Measurements from ENCODE around the gene DPYD.

Gene DPYD

DNA sequence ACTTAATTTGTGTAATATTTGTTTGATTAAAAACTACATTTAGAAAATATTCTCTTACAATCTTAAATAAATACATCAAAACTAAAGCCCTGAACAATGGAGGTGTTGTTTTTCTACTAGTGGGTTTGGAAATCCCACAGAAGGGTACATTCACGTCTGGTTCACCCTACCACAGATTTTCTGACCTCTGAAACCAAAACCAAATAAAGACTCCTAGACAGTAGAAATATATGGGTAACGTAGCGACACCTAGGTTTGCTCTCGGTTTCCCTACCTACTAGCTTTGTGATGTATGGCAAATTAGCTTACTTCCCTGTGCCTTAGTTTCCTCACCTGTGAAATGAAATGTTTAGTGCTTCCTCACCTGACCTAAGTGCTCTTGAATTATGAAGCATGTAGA is 312.6 kb downstream of the DPYD start:
- no peak for DNase-seq (ENCODE audit: low read depth)

DNA sequence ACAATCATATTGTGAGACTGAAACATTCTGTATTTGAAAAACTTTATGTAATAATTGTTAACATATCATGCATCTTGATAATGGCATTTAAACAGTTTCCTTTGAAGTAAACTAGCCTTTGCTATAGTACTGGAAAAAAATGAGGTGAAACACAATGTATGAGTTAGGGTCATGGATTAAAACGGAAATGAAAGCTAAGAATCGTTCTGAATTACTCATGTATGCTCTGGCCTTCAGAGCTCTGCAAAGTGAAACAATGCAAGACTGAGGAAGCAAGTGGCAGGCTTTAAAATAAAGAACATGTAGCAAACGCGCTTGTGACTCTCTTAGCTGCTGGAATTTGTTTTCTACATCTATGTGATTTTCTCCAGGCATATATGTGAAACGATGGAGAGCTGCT is 317.1 kb downstream of the DPYD start:
- DNase-seq (ENCODE audit: low read depth): no peak

DNA sequence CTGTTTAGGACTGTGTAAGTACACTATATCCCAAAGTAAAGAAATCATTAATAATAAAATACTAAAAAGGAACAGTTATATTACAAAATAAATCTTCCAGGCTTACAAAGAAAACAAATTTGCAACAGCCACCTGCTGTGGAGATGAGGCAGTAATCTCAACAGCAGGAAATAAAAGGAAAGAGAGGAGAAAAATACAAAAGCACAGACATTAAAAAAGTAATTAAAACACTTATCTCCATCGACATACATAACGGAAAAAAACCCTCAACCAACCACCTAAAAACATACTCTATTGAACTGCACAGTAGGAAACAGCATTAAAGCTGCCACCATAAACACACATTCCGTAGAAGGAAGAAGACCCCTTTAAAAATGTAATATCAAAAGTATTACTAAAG is 317.6 kb downstream of the DPYD start:
- no peak for DNase-seq (ENCODE audit: low read depth)

DNA sequence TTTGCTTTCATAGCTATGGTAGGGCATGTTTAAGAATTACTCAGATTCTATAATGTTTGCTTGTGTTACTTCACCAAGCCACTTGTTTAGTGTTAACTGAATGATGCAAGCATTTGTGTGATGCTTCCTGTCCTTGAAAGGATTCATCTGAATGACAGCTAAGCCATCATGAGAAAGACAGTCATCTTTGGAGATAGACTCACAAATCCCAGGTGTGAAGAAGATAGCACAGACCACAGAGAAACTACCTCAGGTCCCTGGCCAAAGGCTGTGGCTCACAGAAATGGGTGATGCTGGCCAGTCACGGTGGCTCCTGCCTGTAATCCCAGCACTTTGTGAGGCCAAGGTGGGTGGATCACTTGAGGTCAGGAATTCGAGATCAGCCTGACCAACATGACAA is 321.4 kb downstream of the DPYD start:
- no peak for DNase-seq (ENCODE audit: low read depth)

DNA sequence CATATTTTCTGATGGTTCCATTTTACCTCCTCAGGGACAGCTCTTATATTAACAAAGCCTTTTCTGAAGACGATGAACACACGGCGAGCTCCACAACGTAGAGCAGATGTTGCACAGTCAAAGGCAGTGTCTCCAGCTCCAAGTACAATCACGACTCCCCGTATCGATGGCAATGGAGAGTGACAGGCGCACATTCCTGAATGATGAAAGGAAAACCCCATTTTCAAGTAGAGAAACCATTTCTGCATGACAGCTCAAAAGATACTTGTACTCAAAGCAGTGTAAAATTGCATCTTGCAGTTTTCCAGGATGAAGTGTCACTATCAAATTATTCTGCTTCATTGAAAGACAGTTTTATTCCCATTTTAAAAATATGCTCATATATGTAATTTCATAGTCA is 327.6 kb downstream of the DPYD start:
- DNase-seq (ENCODE audit: low read depth): no peak

DNA sequence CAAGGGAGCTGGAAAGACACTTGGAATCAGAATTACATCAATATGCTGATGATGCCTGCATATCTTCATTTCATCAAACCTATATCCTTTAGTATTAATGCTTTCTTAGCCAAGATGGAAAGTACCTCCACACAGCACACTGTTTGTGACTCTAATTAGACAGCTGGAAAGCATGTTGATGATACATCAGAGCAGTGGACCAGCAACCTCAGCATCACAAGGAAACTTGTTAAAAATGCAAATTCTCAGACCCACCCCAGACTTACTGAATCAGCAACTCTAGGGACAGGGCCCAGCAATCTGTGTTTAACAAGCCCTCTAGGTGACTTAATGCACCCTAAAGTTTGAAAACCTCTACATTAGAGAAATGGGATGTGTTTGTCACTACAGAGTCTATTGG is 332.1 kb downstream of the DPYD start:
- DNase-seq (ENCODE audit: low read depth): no peak

DNA sequence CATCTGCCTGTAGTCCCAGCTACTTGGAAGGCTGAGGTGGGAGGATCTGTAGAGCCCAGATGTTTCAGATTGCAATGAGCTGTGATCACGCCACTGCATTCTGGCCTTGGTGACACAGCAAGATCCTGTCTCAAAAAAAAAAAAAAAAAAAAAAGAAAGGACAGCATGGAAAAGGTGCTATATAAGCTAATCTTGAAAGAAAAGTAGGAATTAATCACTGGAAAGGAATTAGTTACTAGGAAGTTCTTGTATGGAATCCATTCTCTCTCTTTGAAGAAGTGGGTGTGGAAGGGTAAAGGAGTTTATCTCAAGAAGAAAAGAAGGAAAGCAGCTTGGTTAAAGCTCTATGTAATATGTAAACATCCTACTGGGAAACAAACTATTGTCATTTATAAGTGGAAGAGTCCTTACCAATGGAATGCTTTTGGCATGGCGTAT is 339.2 kb downstream of the DPYD start:
- DNase-seq (ENCODE audit: low read depth): no peak

DNA sequence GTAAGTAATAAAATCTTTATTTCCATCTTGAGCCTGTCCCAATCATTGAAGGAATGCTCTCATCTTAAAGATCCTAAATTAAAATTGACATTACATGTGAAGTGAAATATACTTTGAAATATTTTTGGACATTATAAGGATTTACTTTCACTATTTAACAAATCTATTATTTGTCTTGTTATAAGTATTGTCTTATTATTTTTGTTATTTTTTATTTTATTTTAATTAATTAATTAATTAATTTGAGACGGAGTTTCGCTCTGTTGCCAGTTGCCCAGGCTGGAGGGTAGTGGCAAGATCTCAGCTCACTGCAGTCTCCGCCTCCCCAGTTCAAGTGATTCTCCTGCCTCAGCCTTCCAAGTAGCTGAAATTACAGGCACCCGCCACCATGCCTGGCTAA is 343.2 kb downstream of the DPYD start:
- DNase-seq (ENCODE audit: low read depth): no peak

DNA sequence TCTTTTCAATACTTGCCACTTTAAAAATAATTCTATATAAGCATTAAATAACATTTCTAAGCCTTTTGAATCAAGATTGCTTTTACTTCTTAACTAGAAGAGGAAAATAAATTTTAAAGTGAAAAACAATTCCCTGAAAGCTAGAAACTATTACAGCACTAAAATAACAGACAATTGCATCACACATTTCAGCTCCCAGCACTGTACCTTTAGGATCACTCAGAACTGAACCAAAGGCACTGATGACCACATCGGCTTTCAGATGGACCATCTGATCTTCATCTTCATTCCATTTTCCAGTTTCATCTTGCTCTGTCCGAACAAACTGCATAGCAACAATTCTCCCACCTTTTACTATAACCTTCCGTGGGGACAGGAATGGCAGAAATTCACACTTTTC is 347.3 kb downstream of the DPYD start:
- DNase-seq (ENCODE audit: low read depth): no peak

DNA sequence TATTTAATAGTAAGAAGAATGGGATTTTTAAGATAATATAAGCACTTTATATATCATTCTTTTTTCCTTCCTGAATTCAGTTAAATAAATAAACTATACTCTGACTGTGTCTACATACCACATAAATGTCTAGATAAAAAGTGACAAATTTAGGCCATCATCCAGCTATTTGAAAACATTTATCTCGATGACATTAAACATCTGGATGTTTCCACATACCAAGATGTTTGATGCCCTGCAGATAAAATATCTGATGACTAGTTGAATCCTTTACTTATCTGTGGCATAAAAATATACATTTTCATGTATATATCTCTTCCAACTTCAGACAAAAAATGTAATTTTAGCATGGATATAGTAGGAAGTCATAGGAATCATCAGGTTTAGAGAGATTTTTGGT is 348.3 kb downstream of the DPYD start:
- DNase-seq (ENCODE audit: low read depth): no peak

DNA sequence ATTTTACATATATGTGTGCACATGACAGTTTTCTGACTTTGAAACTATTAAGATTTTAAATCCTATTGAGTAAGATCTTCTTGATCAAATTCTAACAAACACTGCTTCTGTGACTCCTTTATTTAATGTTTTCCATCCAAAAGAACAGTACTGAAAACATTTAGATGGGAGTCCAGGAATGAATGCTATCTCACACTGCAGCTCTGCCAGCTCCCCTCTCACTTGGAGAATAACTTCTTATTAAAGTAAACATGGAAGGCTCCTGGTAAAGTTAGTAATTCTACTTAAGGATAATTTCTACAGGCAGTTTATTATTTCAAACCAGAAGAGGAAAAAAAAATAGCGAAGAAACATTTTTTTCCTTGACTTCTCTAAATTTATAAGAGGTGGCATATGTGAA is 349.1 kb downstream of the DPYD start:
- DNase-seq (ENCODE audit: low read depth): no peak

DNA sequence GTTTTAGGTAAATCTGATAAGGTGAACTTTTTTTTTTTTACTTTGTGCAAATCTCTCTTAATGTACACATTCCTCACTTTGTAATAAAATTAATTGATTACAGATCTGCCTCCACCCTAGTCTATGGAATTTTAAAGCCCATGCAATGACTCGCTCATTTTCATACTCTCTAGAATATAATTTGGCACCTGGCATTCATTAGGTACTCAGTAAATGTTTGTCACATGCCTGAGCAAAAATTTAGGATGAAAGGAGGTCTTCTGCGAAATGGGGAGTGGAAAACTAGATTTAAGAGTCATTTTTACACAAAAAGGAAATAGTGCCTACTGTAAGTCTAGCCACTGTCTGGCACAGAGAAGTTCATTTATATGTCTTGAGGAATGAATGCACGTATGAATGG is 350.1 kb downstream of the DPYD start:
- no peak for DNase-seq (ENCODE audit: low read depth)

DNA sequence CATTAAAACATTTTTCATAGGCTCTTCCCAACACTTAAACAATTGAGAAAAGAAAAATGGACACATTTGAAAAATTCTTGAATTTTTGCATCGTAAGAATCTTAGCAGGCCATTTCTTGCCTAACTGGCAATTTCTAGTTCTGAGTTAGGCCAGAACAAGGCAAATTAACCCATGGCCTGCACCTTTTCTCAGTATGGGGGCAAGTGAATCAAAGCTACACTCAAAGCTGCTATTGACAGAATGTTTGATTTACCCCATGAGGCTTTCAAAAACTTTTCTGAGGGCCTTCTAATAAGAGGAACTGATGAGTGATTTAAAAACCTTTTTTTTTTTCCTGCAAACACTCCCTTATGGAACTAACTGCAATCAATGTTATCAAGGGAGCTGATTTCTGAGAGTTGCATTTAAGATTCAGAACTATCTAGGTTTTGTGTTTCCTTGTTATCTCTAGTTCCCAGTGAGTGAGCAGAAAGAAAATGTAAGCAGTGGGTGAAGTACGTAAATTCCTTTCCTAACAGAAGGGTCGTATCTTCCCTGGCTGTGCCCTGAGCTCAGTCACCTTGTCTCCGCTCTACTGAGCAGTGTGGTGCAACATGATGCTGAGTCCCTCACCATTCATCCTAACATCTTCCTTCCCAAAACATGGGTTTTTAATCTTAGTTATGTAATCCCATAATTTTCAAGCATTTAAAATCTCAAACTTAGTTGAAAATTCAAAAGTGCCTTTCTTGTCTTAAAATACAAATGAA is 353.7 kb downstream of the DPYD start:
- DNase-seq (ENCODE audit: low read depth): no peak

DNA sequence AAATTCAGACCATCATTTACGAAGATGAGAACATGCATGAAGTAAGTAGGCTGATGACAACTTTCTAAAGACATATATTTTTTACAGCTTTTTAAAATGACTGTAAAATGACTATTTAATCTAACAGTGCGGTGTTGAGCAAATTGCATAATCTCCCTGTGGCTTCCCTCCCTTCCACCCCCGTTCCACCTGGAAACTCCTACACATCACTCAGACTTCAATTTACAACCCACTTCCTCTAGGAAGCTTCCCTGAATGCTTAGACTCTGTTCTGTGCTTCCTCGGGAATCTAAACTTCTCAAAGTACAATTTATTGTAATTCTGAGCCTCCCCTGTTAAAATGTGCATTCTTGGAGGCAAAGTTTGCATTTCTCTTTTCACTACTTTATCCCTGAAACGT is 354.9 kb downstream of the DPYD start:
- no peak for DNase-seq (ENCODE audit: low read depth)

DNA sequence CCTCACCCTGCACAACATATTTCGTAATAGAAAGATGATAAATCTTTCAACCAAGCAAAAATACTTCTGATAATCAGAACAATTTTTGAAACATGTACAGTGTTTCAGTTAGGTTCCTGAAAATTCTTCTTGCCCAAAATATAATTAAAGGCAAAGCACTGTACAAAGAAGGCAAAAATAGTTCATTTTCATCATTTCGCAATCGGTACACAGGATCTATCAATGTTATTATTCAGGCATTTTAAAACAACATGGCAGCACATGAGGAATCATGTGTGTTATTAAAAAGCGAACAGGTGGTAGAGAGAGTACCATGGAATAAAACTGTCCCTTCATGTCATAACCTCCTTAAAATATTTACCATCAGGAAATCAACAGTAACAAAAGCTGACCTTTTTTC is 356.9 kb downstream of the DPYD start:
- DNase-seq (ENCODE audit: low read depth): no peak

DNA sequence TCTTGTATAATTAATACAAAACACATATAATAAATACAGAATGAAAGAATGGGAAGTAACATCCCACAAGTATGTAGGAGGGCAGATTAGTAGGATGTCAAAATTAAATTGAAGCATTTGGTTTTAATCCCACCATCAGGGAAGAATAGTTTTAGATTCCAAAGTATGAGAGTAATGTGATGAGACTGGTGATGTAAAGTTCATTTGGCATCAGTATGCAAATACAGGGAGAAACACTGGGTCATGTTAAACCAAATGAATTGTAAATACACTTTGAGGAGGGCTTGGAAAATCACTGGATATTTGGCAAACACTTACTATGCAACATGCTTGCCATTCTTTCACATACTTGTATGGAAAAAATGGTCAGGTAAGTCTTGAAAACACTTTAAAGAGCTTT is 358.8 kb downstream of the DPYD start:
- DNase-seq (ENCODE audit: low read depth): no peak

DNA sequence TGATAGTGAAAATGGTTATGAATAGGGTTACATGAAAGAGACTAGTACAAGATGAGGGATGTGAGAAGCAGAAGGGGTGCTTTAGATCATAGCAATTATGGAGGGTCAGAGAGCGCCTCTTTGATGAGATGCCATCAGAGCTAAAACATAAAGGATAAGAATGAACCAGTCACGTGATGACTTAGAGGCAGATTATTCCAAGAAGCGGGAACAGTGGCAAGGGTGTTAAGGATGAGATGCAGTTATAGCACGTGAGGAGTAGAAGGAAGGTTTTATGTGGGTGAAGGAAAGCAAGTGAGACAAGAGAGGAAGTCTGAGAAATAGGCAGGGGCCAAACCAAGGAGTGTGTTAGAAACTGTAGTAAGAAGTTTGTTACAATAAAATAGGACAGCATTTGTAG is 360.1 kb downstream of the DPYD start:
- DNase-seq (ENCODE audit: low read depth): no peak

DNA sequence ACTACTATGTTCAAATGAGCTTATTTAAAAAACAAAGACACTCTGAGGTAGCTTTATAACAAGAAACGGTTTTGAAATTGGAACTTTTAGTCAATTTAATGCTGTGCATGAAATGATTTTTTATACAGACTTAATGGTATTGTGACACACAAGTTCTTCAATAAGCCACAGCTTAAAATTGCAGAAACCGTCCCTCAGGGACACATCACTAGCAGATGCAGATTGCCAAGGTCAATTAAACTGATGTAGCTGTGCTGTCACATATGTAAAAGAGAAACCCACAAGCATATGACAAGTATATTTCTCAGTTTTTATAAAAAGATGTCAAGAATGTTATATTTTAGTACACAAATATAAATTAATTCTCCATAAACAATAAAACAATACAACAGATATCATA is 366.9 kb downstream of the DPYD start:
- DNase-seq (ENCODE audit: low read depth): no peak

DNA sequence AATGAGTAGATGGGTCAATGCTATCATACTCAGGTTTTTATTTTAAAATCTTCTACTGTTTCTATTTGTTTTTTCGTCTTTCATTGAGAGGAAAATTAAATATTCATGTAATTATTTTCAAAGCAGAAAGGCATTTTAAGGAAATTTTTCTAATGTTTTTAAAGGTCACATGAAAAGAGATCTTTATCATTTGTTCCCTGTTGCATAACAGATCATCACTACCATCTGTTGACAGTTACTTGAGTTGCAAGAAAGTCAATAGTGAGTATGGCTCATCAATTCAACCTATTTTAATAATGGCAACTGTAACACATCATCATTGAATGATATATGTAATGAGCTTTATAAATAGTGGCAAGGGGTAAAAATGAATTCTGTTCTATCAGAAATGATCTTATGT is 369.7 kb downstream of the DPYD start:
- DNase-seq (ENCODE audit: low read depth): no peak

DNA sequence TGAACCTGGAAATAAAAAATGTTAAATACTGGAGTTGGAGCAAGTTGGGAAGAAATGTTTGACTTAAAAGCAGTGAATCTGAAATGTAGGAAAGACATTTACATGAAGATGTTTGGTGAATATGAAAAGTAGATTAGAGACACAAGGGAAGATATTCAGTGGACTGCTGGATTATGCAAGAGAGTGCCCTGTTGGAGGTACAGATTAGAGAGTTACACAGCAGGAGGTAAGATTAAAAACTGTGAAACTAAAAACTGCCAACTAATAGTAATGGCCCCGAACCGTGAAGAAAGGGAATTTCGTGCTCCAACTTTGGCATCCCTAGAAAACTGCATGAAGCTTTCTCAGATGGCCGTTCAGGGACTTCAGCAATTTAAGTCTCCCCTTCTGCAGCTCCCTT is 375.4 kb downstream of the DPYD start:
- no peak for DNase-seq (ENCODE audit: low read depth)

DNA sequence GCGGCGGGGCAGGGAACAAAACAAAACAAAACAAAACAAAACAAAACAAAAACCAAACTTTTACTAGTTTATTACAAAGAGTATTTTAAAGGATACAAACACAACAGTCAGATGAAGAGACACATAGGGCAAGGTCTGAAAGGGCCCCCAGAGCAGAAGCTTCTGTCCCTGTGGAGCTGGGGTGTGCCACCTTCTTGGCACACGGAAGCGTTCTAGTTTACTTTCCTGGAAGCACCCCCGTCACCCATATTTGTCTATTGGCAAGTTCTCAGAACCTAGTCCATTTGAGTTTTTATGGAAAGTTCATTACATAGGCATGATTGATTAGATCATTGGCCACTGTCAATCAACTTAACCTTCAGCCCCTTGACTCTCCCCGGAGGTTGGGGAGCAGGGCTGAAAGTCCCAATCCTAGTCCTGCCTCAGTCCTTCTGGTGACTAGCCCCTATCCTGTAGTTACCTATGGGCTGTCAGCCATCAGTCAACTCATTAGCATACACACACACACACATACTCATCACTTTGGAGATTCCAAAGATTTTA is 380.4 kb downstream of the DPYD start:
- DNase-seq (ENCODE audit: low read depth): no peak

DNA sequence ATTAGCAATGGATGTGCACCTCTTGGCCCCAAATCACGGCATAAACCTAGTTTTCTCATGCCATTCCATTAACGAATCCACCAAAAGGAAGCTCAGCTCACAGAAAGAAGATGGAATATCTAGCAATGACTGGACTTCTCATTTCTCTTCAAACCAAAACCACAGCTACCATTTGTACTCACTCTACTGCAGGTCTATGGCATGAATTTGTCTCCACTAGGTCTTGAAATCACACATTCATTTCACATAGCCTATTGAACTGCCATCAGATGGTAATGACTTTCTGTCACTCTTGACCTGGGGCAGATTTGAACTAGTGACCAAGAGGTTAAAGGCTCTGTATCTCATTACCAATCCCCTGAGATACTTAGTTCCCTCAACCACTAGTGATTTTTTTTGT is 382.7 kb downstream of the DPYD start:
- DNase-seq (ENCODE audit: low read depth): no peak

DNA sequence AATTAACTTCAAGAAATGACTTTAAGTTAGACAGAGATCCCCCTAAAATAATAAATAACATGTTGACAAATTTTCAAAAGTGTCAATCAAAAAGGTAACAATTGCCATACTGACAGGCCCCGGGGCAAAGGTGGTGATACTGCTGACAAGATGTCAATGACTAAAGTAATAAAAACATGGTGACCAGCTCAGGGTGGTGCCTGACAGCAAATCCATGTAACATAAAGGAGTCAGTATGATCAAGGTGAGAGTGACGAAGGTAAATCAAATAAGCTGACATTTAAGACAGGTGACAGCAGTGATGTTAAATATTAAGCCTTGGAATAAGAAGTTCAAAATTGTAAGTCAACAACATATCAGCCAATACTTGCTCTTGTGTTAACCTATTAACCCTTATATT is 387.5 kb downstream of the DPYD start:
- DNase-seq (ENCODE audit: low read depth): no peak

DNA sequence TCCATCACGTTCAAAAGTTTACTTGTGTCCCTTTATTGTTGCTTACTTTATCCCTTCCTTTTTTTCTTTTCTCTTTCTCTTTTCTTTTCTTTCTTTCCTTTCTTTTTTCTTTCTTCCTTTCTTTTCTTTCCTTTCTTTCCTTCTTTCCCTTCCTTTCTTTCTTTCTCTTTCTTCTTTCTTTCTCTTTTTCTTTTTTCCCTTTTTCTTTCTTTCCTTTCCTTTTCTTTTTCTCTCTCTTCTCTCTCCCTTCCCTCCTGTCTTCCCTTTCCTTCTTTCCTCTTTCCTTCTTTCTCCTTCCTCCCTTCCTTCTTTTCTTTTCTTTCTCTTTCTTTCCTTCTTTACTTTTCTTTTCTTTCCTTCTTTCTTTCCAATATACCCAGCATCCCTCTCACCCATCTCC is 391.2 kb downstream of the DPYD start:
- no peak for DNase-seq (ENCODE audit: low read depth)

Data from stimulated activated CD8-positive, alpha-beta memory T cell treated with anti-CD3 and anti-CD28 coated beads, Interleukin-15, amount 100 ng/mL, for 1 hour (primary cell).